Astrocyte (in vitro differentiated cells and primary cell): ENCODE data around the gene GTPBP6.

Experiments used
- CTCF ChIP-seq: IDR thresholded peaks from 2 replicates; pipeline ENCODE4 v1.5.1; 2011; ENCODE audit warnings: low read depth, mild to moderate bottlenecking, inconsistent platforms, low read length, moderate library complexity; ENCODE audit not compliant: insufficient read depth
- EZH2 ChIP-seq: IDR thresholded peaks from 2 replicates; pipeline ENCODE4 v1.6.1; 2012; ENCODE audit warnings: mild to moderate bottlenecking, low read length, inconsistent platforms; ENCODE audit not compliant: insufficient read depth

- no peak for TF ChIP-seq EZH2
- TF ChIP-seq CTCF = no peak
These were observed 53.8 kb downstream of the GTPBP6 start for GRCh38 chrX:264634-265455.
